Tibial nerve (tissue), 4 donors: ENCODE data around the gene ITIH5. TPM values are rescaled to one million over a fixed set of nuclear protein-coding genes. Genes with fewer than 3 reads are reported as not detected.

ENCODE experiments used
- DNase-seq, 2 donors: peaks; one replicate each; pipeline ENCODE4 v3.0.0-alpha.2; 2019; ENCODE audit warnings: low spot score in 2 of 2
- H3K27ac ChIP-seq, 4 donors: fragments of 200-600 bp; sonication (generic) in 3 of 4; one replicate each; pipeline ENCODE4 v1.5.1; 2017 to 2019; ENCODE audit warnings: mild to moderate bottlenecking in 1 of 4
- H3K27me3 ChIP-seq, 2 donors: fragments of 200-600 bp; sonication (generic) in 1 of 2; one replicate each; pipeline versions ENCODE4 v1.5.1 to v1.6.0; 2017 to 2019
- H3K36me3 ChIP-seq, 3 donors: fragments of 200-600 bp; sonication (generic); one replicate each; pipeline ENCODE4 v1.5.1; 2018 to 2019
- H3K4me1 ChIP-seq, 4 donors: fragments of 200-600 bp; sonication (generic) in 3 of 4; one replicate each; pipeline ENCODE4 v1.5.1; 2017 to 2019
- H3K4me3 ChIP-seq, 4 donors: fragments of 200-600 bp; sonication (generic) in 3 of 4; one replicate each; pipeline ENCODE4 v1.5.1; 2017 to 2019; ENCODE audit warnings: mild to moderate bottlenecking in 1 of 4, moderate library complexity in 1 of 4
- H3K9me3 ChIP-seq, 4 donors: fragments of 200-600 bp; sonication (generic) in 3 of 4; one replicate each; pipeline ENCODE4 v1.5.1; 2017 to 2019
- EP300 ChIP-seq, 2 donors: sonication (generic); formaldehyde crosslinking; IDR thresholded peaks; one replicate each; pipeline ENCODE4 v1.6.1; 2017; ENCODE audit warnings: antibody characterized with exemption in 2 of 2, mild to moderate bottlenecking in 1 of 2
- POLR2A ChIP-seq, 2 donors: fragments of 450-650 bp; IDR thresholded peaks; one replicate each; pipeline ENCODE4 v1.6.1; 2017; ENCODE audit warnings: antibody characterized with exemption in 2 of 2, mild to moderate bottlenecking in 2 of 2, moderate library complexity in 2 of 2
- WGBS, 2 donors: methylation state at CpG; one replicate each; pipeline ENCODE4 v1.1.5; 2018; 5-methylcytosine and 5-hydroxymethylcytosine counted together
- total RNA-seq, 4 donors: library from RNA; depleted of rRNA; stranded (reverse); fragments of >200 nt; gene quantifications; one replicate each; pipeline ENCODE4 v1.1.0, GENCODE V29; 2016
- TF ChIP-seq, protein P1 (sequence below), 5 experiments: fragments of 200-600 bp in 3 of 5; fragments of 450-650 bp in 2 of 5; sonication (generic) in 3 of 5; IDR thresholded peaks; one replicate each; pipeline ENCODE4 v1.5.1; 2016 to 2019; ENCODE audit warnings: antibody characterized with exemption in 5 of 5, mild to moderate bottlenecking in 3 of 5, moderate library complexity in 2 of 5

ITIH5 gene
- total RNA-seq, 4 donors from 2014 or later: 20.7 to 86.4 (median 26.9) TPM

DNA sequence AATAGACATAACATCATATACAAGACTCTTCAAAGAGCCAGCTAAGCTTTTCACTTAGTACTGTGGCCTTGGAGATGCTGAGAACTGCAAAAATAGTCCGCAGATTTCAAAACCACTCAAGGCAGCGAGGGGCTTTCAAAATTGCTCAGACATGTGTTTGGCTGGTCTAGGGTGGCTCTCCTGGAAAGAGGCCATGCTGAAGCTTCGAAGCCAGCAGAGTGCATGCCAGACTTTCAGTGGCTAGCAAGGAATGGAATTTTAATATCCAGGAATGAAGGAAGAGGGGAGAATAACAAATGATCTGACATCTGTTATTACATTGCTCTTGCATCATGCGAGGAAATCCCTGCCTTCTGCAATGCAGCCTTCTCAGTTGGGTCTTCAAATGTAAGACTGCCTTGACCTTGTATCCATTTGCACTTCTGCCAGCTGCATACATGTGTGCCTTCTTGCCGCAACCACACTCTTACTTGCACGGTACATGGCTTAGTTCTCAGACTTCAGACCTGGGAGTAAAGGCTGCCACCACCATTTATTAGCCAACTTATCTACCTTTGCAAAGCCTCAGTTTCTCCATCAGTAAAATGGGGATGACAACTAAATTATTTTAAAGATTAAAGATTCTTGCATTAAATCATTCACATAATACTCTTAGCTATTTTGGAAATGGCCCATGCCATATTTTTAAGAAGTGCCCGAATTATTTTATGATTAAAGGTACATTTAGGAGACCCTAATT, 55.9 kb downstream of the ITIH5 start:
- H3K27me3 ChIP-seq: no peaks in the 10 kb centered on the region
- H3K9me3 ChIP-seq: no peaks in the 10 kb centered on the region
- no peak overlapping the region for H3K4me3 ChIP-seq
- H3K4me1 ChIP-seq: peaks cover 0 to 15% (median 0%) of the 10 kb centered on the region in 4 donors
- WGBS, 2 donors: 56 to 75% methylated on average over 7 of the region's 7 CpGs
- H3K27ac ChIP-seq: no peak overlapping the region
- peaks cover 0 to 3% (median 0%) of the 10 kb centered on the region in 3 donors for H3K36me3 ChIP-seq
- DNase-seq: peak in 1 of 2 donors; percentile 25
- no peak for TF ChIP-seq POLR2A (IDR thresholded peaks at IDR 0.05)
- TF ChIP-seq EP300 (IDR thresholded peaks at IDR 0.05): peak in 1 of 2 donors; percentile 45
- TF ChIP-seq, protein P1, sequence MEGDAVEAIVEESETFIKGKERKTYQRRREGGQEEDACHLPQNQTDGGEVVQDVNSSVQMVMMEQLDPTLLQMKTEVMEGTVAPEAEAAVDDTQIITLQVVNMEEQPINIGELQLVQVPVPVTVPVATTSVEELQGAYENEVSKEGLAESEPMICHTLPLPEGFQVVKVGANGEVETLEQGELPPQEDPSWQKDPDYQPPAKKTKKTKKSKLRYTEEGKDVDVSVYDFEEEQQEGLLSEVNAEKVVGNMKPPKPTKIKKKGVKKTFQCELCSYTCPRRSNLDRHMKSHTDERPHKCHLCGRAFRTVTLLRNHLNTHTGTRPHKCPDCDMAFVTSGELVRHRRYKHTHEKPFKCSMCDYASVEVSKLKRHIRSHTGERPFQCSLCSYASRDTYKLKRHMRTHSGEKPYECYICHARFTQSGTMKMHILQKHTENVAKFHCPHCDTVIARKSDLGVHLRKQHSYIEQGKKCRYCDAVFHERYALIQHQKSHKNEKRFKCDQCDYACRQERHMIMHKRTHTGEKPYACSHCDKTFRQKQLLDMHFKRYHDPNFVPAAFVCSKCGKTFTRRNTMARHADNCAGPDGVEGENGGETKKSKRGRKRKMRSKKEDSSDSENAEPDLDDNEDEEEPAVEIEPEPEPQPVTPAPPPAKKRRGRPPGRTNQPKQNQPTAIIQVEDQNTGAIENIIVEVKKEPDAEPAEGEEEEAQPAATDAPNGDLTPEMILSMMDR (IDR thresholded peaks at IDR 0.05): no peak

DNA sequence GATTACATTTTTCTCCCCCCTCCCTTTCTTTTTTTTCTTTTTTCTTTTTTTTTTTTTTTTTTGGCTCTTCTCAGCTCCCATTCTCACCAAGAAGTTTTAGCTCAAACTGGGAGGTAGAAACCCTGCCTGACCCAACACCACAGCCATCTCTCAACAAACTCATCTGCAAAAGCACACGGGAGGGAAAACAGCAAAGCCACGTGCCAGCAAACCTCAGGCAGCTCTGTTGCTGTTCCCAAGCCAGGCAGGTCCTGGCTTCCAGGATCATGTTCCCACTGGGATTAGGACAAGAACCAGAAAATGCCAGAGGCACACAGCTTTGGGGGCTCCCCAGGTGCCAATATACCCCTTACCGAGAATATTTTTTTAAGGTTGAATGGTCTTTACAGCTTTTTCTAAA, 56.7 kb downstream of the ITIH5 start:
- Histone ChIP-seq H3K4me3 (no peak overlapping the region), H3K9me3 (no peaks in the 10 kb centered on the region), H3K4me1 (peaks cover 0 to 21% (median 0%) of the 10 kb centered on the region in 4 donors), H3K36me3 (peaks cover 0 to 3% (median 0%) of the 10 kb centered on the region in 3 donors), H3K27me3 (no peaks in the 10 kb centered on the region), H3K27ac (no peak overlapping the region)
- WGBS, 2 donors: 43 to 55% methylated on average over 3 of the region's 3 CpGs
- TF ChIP-seq EP300 (IDR thresholded peaks at IDR 0.05): no peak
- no peak for TF ChIP-seq POLR2A (IDR thresholded peaks at IDR 0.05)
- TF ChIP-seq, protein P1 (IDR thresholded peaks at IDR 0.05): no peak
- no peak for DNase-seq

DNA sequence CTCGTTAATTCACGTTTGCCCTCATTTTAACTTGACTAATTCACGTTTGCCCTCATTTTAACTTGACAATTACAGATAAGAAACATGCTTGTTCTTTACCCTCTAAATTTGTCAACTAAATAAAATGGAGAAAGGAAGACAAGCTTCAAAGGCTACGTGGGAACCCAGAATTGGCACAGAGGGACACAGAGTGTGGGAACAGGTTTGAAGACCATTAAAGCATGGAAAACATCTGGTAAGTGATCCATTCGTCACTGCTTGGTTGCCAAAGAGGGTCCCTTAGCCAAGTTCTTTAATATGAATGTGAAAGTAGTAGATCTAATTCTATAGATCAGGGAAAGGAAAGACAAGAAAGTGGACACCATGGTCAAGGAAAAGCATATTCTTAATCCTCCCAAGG, 57.2 kb downstream of the ITIH5 start:
- peaks cover 0 to 3% (median 0%) of the 10 kb centered on the region in 3 donors for H3K36me3 ChIP-seq
- peaks cover 0 to 26% (median 0%) of the 10 kb centered on the region in 4 donors for H3K4me1 ChIP-seq
- TF ChIP-seq, protein P1 (IDR thresholded peaks at IDR 0.05): no peak
- no peak for TF ChIP-seq POLR2A (IDR thresholded peaks at IDR 0.05)
- TF ChIP-seq EP300 (IDR thresholded peaks at IDR 0.05): no peak
- DNase-seq: no peak
- no peak overlapping the region for H3K27ac ChIP-seq
- 82 to 86% methylated on average over 5 of the region's 5 CpGs for WGBS, 2 donors
- no peaks in the 10 kb centered on the region for H3K27me3 ChIP-seq
- no peaks in the 10 kb centered on the region for H3K9me3 ChIP-seq
- no peak overlapping the region for H3K4me3 ChIP-seq

DNA sequence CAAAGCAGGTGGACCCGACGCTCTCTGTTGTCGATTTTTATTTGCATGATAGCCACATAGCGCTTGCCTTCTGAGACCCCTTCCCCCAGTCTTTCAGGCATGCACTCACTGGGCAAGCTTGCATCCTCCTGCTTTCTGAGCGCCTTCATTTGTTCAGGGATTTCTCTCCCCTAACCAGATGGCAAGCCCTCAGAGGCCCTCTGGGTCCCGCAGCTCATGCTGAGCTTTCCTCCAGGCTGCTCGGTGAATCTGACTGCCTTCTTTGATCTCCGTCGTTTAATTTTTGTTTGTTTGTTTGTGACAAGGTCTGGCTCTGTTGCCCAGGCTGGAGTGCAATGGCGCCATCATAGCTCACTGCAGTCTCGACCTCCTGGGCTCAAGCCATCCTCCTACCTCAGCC, 58.8 kb downstream of the ITIH5 start:
- no peak for DNase-seq
- H3K4me1 ChIP-seq: peaks cover 0 to 26% (median 0%) of the 10 kb centered on the region in 4 donors
- no peak overlapping the region for H3K27ac ChIP-seq
- no peaks in the 10 kb centered on the region for H3K9me3 ChIP-seq
- H3K27me3 ChIP-seq: no peaks in the 10 kb centered on the region
- no peak overlapping the region for H3K4me3 ChIP-seq
- TF ChIP-seq, protein P1 (IDR thresholded peaks at IDR 0.05): no peak
- no peak for TF ChIP-seq EP300 (IDR thresholded peaks at IDR 0.05)
- no peak for TF ChIP-seq POLR2A (IDR thresholded peaks at IDR 0.05)
- WGBS, 2 donors: 87 to 94% methylated on average over 11 of the region's 11 CpGs
- H3K36me3 ChIP-seq: peaks cover 0 to 3% (median 0%) of the 10 kb centered on the region in 3 donors

DNA sequence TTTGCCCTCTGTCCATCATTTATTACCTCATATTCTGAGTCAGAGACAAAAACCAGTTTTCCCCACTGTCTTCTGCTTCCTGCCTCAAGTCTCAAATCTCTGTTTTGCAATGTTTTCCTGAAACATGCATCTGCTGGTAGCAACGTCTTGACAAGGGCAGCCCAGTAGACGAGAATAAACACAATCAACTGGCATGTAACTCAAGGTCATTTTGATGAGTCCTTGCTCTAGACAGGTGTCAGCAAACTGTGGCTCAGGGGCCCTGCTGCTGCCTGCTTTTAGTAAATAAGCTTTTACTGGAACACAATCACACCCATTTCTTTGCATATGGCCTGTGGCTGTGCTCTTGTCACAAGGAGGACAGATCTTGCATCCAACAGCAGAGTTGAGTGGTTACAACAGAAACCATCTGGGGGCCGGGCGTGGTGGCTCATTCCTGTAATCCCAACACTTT, 59.8 kb downstream of the ITIH5 start:
- Histone ChIP-seq H3K4me3 (no peak overlapping the region), H3K4me1 (peaks cover 0 to 26% (median 0%) of the 10 kb centered on the region in 4 donors), H3K9me3 (no peaks in the 10 kb centered on the region), H3K36me3 (peaks cover 0 to 3% (median 0%) of the 10 kb centered on the region in 3 donors), H3K27me3 (no peaks in the 10 kb centered on the region), H3K27ac (no peak overlapping the region)
- WGBS, 2 donors: 57 to 76% methylated on average over 4 of the region's 4 CpGs
- DNase-seq: no peak
- TF ChIP-seq, protein P1 (IDR thresholded peaks at IDR 0.05): no peak
- no peak for TF ChIP-seq POLR2A (IDR thresholded peaks at IDR 0.05)
- no peak for TF ChIP-seq EP300 (IDR thresholded peaks at IDR 0.05)
